GM18499 (cell line): ENCODE measurements around the gene PDE4D.

Source experiments
- ATAC-seq: cut with Tn5 transposase; IDR thresholded peaks from one replicate; pipeline ENCODE4 v1.9.1; 2021; ENCODE audit warnings: moderate number of reproducible peaks; ENCODE audit not compliant: insufficient read depth, unreplicated experiment

PDE4D gene

DNA sequence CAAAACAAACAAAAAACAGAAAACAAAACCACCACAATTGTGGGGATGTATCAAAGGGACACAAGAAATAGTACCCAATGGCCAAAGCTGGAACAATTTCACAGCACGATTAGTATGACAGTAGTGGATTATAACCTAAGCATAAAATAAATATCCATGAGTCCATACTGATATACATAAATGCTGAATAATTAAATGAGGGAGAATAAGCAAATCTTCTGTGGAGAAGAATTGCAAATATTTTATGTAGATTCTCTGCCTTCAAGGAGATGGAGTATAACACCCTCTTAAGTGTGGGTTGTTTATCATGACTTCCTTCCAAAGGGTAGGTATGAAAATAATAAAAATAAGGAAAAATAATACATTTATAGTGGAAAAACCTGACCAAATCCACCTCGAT, 325.4 kb downstream of the PDE4D start:
- ATAC-seq: no peak

DNA sequence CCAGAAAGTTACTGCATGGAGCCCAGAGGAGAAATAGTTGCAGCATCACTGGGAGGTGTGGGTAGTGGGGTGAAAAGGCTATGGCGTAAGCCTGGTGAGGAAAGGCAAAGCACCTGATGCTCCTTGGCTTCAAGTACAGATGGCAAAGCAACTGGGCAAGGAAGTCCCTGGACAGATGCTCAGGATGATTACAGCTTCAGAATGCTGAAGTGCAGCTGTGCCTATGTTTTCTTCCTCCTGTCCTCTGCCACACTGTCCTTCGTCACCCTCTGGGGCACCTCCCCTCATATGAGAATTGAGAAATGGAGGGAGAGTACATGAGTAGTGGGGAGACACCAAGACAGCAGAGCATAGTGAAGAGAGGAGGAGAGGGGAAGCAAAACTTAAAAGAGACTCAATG, 328.0 kb downstream of the PDE4D start:
- ATAC-seq: no peak

GRCh38 chr5:59564895-59565294, 328.6 kb downstream of the PDE4D start:
- no peak for ATAC-seq

DNA sequence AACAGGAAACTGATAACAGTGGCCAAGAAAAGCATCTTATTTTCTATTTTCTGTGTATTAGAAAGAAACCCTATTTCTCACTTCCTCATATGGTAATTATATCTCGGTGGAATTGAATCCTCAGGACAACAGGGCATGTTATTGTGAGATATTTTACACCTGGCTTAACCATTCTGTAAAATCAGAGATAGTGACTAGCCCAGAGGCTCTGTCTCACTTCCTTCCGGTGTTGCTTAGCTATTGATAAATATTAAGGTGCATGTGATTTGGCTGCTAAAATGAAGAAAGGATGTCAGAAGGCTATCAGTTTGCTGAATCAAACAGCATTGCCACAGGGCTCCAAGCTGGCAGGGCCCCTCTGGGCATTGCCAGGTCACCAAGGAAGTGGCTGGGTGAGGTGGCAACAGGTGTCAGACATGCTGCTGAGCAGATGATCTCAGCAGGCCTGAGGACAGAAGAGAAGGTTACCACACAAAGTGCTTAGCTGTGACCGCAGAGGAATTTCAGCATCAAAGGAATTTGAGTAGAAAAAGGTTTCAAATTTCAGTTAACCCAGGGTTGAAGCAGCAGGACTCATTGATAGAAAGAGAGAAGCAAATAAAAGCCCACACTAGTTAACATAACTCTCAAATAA, 330.7 kb downstream of the PDE4D start:
- peak; percentile 92 for ATAC-seq

- no peak for ATAC-seq
Measured at GRCh38 chr5:59560553-59560952, 333.0 kb downstream of the PDE4D start.

- ATAC-seq: no peak
Measured at GRCh38 chr5:59559847-59560246, 333.7 kb downstream of the PDE4D start.

DNA sequence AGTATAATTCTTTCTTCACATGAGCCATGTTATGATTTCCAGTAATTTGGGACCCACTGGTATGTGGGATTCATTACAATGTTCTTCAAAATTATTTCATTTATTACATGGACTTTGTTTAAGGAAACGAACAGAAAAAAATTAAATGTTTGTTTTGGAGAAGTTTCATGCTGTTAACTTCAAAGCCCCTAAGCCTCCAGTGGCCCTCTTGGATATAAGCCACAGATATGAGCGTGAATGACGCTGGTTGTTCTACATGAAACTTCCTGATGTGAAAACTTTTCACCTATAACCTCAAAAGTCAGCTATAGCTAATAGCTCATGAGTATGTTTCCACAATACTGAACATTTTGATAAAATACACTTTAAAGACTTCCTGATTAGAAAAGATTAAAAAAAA, 334.2 kb downstream of the PDE4D start:
- no peak for ATAC-seq

- no peak for ATAC-seq
Measured at GRCh38 chr5:59558501-59558900, 335.0 kb downstream of the PDE4D start.

DNA sequence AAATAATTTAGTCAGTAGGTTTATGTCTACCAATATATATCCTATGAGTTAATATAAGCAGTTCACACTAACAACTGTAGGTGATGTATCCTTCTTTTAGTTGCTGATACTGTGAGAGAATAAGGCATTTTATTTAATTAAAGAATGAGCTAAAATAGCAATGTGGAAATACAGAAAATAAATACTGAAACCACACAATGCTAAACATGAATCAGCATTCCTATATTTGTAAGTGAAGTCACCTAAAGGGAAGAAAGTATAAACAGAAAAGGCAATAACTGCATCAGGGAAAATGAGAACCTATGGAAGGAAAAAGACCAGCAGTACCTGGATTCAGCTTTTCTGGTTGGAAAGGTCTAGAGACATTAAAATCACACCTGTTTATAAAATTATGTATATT, 336.0 kb downstream of the PDE4D start:
- ATAC-seq: no peak

GRCh38 chr5:59555596-59555995, 337.9 kb downstream of the PDE4D start:
- ATAC-seq: no peak

DNA sequence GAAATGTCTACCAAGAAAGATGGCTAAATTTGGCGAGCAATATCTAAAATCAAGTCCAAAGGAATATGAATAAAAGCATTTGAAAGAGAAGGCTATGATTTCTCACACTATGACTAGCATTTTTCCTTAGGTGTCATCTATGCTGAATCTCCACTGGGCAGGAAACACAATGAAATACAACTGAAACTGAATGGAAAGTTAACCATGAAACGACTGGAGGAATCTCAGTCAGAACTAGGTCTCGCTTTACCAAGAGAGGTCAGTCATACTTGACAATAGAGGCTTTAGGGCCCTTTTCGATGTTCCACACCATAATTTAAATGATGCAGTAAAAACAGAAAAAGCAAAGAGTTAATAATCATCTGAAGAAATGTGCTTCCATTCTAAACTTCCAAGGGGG, 339.0 kb downstream of the PDE4D start:
- no peak for ATAC-seq

DNA sequence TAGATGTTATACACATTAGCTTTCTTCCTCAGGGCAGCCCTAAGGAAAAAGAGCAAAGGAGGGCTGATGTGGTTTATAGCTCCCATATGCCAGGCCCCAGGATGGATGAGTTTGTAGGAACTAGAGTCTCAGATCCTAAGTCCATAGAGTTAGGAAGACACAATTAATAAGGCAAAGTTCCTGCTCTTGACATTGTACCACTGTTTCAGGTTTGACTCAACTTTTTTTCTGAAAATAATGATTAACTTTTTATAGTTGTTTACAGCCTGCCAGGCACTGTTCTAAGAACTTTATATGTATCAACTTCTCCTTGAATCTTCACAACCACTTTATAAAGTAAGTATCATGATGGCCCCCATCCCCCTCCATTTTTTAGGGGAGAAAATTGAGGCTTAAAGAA, 339.5 kb downstream of the PDE4D start:
- ATAC-seq: no peak

DNA sequence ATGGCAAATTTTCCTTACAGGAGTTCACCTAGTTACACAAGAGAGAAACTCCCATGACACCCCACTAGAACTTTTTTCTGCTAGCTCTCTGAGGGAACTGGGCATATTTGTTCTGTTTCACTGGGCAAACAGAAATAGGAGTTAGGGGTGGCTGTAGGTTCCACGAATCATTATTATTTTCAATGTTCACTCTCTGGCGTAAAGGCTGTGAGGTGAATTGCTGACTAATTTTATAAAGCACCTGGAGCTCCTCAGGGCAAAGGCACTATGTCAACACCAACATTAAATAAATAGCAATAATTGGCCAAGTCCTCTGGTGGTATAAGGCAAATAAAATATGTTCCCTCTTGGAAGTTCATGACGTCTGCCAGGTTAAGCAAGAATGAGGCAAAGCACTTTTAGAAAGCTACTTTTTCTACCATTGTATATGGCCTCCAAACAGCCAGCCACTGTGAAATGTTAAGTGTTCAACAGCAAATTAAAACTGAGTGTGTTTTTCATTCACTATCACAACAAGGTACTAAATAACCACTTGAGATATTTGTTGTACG, 344.6 kb downstream of the PDE4D start:
- ATAC-seq: no peak

GRCh38 chr5:59547731-59548130, 345.8 kb downstream of the PDE4D start:
- ATAC-seq: no peak

DNA sequence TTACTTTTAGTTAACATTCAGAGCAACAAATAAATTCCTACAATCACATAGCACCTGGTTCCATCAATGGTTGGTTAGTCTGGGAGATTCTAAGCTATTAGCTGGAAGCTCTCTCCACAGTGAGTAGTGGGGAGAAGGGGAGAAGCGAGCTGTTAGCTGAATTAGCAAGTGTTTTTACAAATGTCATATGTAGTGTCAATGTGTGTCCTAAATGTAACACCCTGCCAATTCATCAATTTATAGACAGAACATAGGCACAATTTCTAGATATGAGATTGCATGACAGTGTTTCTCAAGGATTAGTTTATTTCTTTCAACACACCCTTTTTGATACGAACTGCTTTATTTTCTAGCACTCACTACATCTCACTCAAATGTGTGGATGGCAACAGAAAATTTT, 349.0 kb downstream of the PDE4D start:
- ATAC-seq: no peak

DNA sequence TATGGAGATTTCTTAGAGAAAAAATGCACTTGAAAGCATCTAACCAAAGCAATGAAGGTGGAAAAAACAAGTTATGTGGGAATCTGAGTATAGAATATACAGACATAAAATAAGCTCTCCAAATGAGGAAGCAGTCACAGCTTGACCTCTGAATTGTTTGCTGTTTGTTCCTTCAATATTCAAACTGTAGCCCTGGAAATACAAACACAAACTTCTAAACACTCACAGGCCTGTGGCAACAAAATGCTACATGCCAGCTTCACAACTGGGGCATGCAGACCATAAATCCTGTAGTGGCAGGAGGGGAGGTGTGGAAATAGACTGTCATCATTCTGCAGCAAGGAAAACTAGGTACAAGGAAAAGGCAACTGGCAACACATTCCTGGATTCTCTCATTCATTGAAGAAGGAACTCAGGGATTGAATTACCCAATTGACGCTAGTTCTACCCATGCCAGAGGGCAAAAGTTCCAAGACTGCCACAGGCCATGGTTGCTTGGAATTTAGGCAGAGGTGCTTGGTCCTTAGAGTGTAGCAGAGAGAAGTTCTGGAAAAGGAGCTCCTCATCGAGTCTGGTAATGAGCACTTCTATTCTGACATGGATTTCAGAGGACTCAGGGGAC, 349.6 kb downstream of the PDE4D start:
- ATAC-seq: no peak

GRCh38 chr5:59542851-59543820, 350.4 kb downstream of the PDE4D start:
- no peak for ATAC-seq

DNA sequence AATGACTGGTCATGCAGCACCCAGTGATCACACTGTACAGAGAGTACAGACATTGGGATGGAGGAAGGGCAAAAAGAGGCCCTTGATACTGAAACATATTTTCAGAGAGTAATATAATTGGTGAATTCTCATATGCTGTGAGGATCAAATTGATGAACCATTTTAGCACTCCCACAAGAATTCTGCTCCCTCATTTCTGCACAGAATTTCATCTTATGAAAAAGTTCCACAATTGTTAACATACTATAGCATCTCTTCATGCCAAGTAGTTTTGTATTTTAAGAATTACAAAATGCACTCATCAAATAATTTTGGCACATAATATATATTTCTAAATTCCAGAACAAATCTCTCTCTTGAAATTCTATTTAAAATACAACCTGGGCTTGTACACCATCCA, 351.2 kb downstream of the PDE4D start:
- ATAC-seq: no peak

GRCh38 chr5:59540366-59540765, 353.2 kb downstream of the PDE4D start:
- ATAC-seq: no peak

- ATAC-seq: no peak
Measured at GRCh38 chr5:59538750-59539121, 354.8 kb downstream of the PDE4D start.
